H9 (cell line): ENCODE results near the gene LRG1. TPM values are rescaled to one million over a fixed set of nuclear protein-coding genes. Genes with fewer than 3 reads are reported as not detected.

Experiments used
- DNase-seq: peaks from one replicate; pipeline ENCODE4 v3.0.0-alpha.2; 2017
- H2AFZ ChIP-seq: one replicate; pipeline ENCODE4 v1.6.1; 2013; ENCODE audit warnings: mild to moderate bottlenecking, low read length, control low read depth, moderate library complexity
- H2AK5ac ChIP-seq: 2 replicates; pipeline ENCODE4 v1.6.1; 2013; ENCODE audit warnings: low read length, control low read depth, mixed read lengths; ENCODE audit not compliant: insufficient read length
- H2BK120ac ChIP-seq: one replicate; pipeline ENCODE4 v1.6.1; 2013; ENCODE audit warnings: low read depth, mild to moderate bottlenecking, low read length, control low read depth, inconsistent platforms; ENCODE audit not compliant: poor library complexity, severe bottlenecking
- H2BK12ac ChIP-seq: 2 replicates; pipeline ENCODE4 v1.6.1; 2013; ENCODE audit warnings: low read length, control low read depth, mixed read lengths, low read depth; ENCODE audit not compliant: insufficient read length
- H2BK15ac ChIP-seq: 2 replicates; pipeline ENCODE4 v1.6.1; 2013; ENCODE audit warnings: low read depth, low read length, control low read depth
- H2BK20ac ChIP-seq: one replicate; pipeline ENCODE4 v1.6.1; 2013; ENCODE audit warnings: low read depth, mild to moderate bottlenecking, low read length, control low read depth, inconsistent platforms; ENCODE audit not compliant: poor library complexity, severe bottlenecking
- H2BK5ac ChIP-seq: 2 replicates; pipeline ENCODE4 v1.6.1; 2013; ENCODE audit warnings: low read length, control low read depth, mixed read lengths; ENCODE audit not compliant: insufficient read length
- H3K14ac ChIP-seq: 2 replicates; pipeline ENCODE4 v1.6.1; 2013; ENCODE audit warnings: low read length, control low read depth; ENCODE audit not compliant: insufficient read depth
- H3K18ac ChIP-seq: 2 replicates; pipeline ENCODE4 v1.6.1; 2013; ENCODE audit warnings: low read depth, mild to moderate bottlenecking, mixed read lengths, low read length, control low read depth; ENCODE audit not compliant: insufficient read length
- H3K23ac ChIP-seq: 2 replicates; pipeline ENCODE4 v1.6.1; 2013; ENCODE audit warnings: low read length, control low read depth, mixed read lengths, low read depth; ENCODE audit not compliant: insufficient read length
- H3K23me2 ChIP-seq: 2 replicates; pipeline ENCODE4 v1.6.1; 2013; ENCODE audit warnings: low read depth, mild to moderate bottlenecking, mixed read lengths, low read length, control low read depth; ENCODE audit not compliant: insufficient read length, poor library complexity, severe bottlenecking
- H3K27ac ChIP-seq: 2 replicates; pipeline ENCODE4 v1.5.1; 2013; ENCODE audit warnings: low read length, control low read depth, mixed read lengths, low read depth; ENCODE audit not compliant: insufficient read length
- H3K27me3 ChIP-seq: 2 replicates; pipeline ENCODE4 v1.6.1; 2013; ENCODE audit warnings: low read length, control low read depth, inconsistent platforms; ENCODE audit not compliant: insufficient read depth
- H3K4ac ChIP-seq: 2 replicates; pipeline ENCODE4 v1.6.1; 2013; ENCODE audit warnings: low read depth, mild to moderate bottlenecking, control low read depth, inconsistent platforms, low read length, moderate library complexity
- H3K4me1 ChIP-seq: 2 replicates; pipeline ENCODE4 v1.6.1; 2013; ENCODE audit warnings: low read length, control low read depth, inconsistent platforms; ENCODE audit not compliant: insufficient read depth
- H3K4me2 ChIP-seq: 2 replicates; pipeline ENCODE4 v1.6.1; 2013; ENCODE audit warnings: low read length, control low read depth, mixed read lengths; ENCODE audit not compliant: insufficient read length, insufficient read depth
- H3K56ac ChIP-seq: 2 replicates; pipeline ENCODE4 v1.6.1; 2013; ENCODE audit warnings: low read depth, mild to moderate bottlenecking, mixed read lengths, low read length, control low read depth; ENCODE audit not compliant: insufficient read length
- H3K79me1 ChIP-seq: 2 replicates; pipeline ENCODE4 v1.6.1; 2013; ENCODE audit warnings: low read depth, mild to moderate bottlenecking, moderate library complexity, low read length, control low read depth, inconsistent platforms; ENCODE audit not compliant: insufficient read depth, poor library complexity, severe bottlenecking
- H3K79me2 ChIP-seq: 2 replicates; pipeline ENCODE4 v1.6.1; 2013; ENCODE audit warnings: low read length, control low read depth, inconsistent platforms; ENCODE audit not compliant: insufficient read depth
- H3K9ac ChIP-seq: 2 replicates; pipeline ENCODE4 v1.6.1; 2013; ENCODE audit warnings: low read length, control low read depth, mixed read lengths; ENCODE audit not compliant: insufficient read length; ENCODE audit errors: extremely low read depth
- H3K9me3 ChIP-seq: one replicate; pipeline ENCODE4 v1.6.1; 2013; ENCODE audit warnings: low read depth, low read length, inconsistent platforms; ENCODE audit not compliant: control insufficient read depth
- H3T11ph ChIP-seq: one replicate; pipeline ENCODE4 v1.6.1; 2013; ENCODE audit warnings: mild to moderate bottlenecking, low read length, control low read depth, inconsistent platforms
- H4K20me1 ChIP-seq: one replicate; pipeline ENCODE4 v1.6.1; 2013; ENCODE audit not compliant: control insufficient read depth, insufficient read length, insufficient read depth
- H4K5ac ChIP-seq: 2 replicates; pipeline ENCODE4 v1.6.1; 2013; ENCODE audit warnings: low read depth, mild to moderate bottlenecking, mixed read lengths, low read length, control low read depth; ENCODE audit not compliant: insufficient read length
- H4K8ac ChIP-seq: replicated peaks from 2 replicates; pipeline ENCODE4 v1.6.1; 2013; ENCODE audit warnings: low read length, control low read depth, mixed read lengths, low read depth; ENCODE audit not compliant: insufficient read length
- H4K91ac ChIP-seq: 2 replicates; pipeline ENCODE4 v1.6.1; 2013; ENCODE audit warnings: low read depth, mild to moderate bottlenecking, moderate library complexity, mixed read lengths, low read length, control low read depth; ENCODE audit not compliant: insufficient read length
- H3K27ac Mint-ChIP-seq, 3 experiments: 2 replicates in 2 of 3; 3 replicates in 1 of 3; pipeline ENCODE4 v1.8.0; 2020 to 2021; ENCODE audit warnings: mixed read lengths in 3 of 3, mild to moderate bottlenecking in 1 of 3, moderate library complexity in 1 of 3
- H3K27me3 Mint-ChIP-seq: 2 replicates; pipeline ENCODE4 v1.8.0; 2021; ENCODE audit warnings: low read depth, mild to moderate bottlenecking, moderate library complexity, mixed read lengths
- H3K36me3 Mint-ChIP-seq, 3 experiments: 2 replicates in 2 of 3; 3 replicates in 1 of 3; pipeline ENCODE4 v1.8.0; 2020 to 2021; ENCODE audit warnings: low read depth in 3 of 3, mixed read lengths in 3 of 3; ENCODE audit not compliant: insufficient read depth in 1 of 3
- H3K4me1 Mint-ChIP-seq, 2 experiments: 2 replicates each; pipeline ENCODE4 v1.8.0; 2020; ENCODE audit warnings: mixed read lengths in 2 of 2
- H3K4me3 Mint-ChIP-seq, 2 experiments: 2 replicates in 1 of 2; 3 replicates in 1 of 2; pipeline ENCODE4 v1.8.0; 2020 to 2021; ENCODE audit warnings: mild to moderate bottlenecking in 2 of 2, mixed read lengths in 2 of 2, moderate library complexity in 1 of 2
- H3K9me3 Mint-ChIP-seq, 2 experiments: 2 replicates in 1 of 2; 3 replicates in 1 of 2; pipeline ENCODE4 v1.8.0; 2020; ENCODE audit warnings: mild to moderate bottlenecking in 2 of 2, mixed read lengths in 2 of 2, moderate library complexity in 1 of 2
- WGBS: extraction: QIAGEN DNeasy Blood & Tissue Kit; methylation state at CpG from one replicate; pipeline ENCODE4 v1.1.7; 2013; ENCODE audit warnings: missing lambda C conversion rate, low lambda C conversion rate, mixed read lengths; ENCODE audit not compliant: insufficient read length; ENCODE audit errors: extremely low coverage; 5-methylcytosine and 5-hydroxymethylcytosine counted together
- total RNA-seq: library from RNA; stranded (reverse); gene quantifications from 2 replicates; pipeline ENCODE4 v1.2.1, GENCODE V29; 2021
- TF ChIP-seq, protein P1 (sequence below): fragments of 200-600 bp; sonication (generic); conservative IDR thresholded peaks from 3 replicates; pipeline ENCODE4 v1.8.0; 2021; ENCODE audit warnings: antibody characterized with exemption, mild to moderate bottlenecking

The LRG1 gene
- total RNA-seq, 1 experiment from 2014 or later = 0.24 TPM

DNA sequence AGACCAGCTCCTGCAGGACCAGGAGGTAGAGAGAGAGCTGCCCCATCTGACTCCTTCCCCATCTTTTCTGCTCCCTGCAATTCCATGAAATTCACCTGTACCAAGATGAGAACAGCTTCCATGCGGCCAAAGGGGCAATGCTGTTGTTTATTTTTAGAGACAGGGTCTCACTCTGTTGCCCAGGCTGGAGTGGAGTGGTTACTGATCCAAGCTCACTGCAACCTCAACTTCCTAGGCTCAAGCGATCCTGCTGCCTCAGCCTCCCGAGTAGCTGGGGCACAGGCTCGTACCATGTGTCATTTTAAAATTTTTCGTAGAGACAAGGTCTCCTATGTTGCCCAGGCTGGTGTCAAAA lies 18.0 kb downstream of the LRG1 start:
- Histone ChIP-seq H2BK15ac (no peak overlapping the region), H2AFZ (no peak overlapping the region), H3K4me2 (no peak overlapping the region), H3K14ac (no peak overlapping the region), H3K23ac (no peak overlapping the region), H2BK20ac (no peak overlapping the region), H2BK12ac (no peak overlapping the region), H2AK5ac (no peak overlapping the region), H3K9me3 (no peaks in the 10 kb centered on the region), H3K4ac (no peak overlapping the region), H3K18ac (no peak overlapping the region), H4K20me1 (no peaks in the 10 kb centered on the region), H3K56ac (no peak overlapping the region), H3K79me1 (no peaks in the 10 kb centered on the region), H3K27ac (no peak overlapping the region), H2BK5ac (no peak overlapping the region), H3K79me2 (no peaks in the 10 kb centered on the region), H4K91ac (no peak overlapping the region), H4K5ac (no peak overlapping the region), H3K27me3 (no peaks in the 10 kb centered on the region), H3K9ac (no peak overlapping the region), H4K8ac (no peak overlapping the region), H3K4me1 (no peaks in the 10 kb centered on the region), H3K23me2 (no peaks in the 10 kb centered on the region), H3T11ph (no peak overlapping the region), H2BK120ac (no peak overlapping the region)
- no peak for DNase-seq
- WGBS = no CpG with 5 or more reads among the region's 5 CpGs
- Mint-ChIP-seq H3K4me1 (peaks cover 3 to 7% of the 10 kb centered on the region in 2 experiments; a peak in 3 of 4 replicates), H3K27ac (peak overlapping the region in 1 of 3 experiments; percentile 20; a peak in 1 of 7 replicates), H3K36me3 (no peaks in the 10 kb centered on the region), H3K27me3 (peaks cover 35% of the 10 kb centered on the region), H3K4me3 (no peak overlapping the region), H3K9me3 (peaks cover 0 to 2% of the 10 kb centered on the region in 2 experiments; a peak in 1 of 5 replicates)
- TF ChIP-seq, protein P1, sequence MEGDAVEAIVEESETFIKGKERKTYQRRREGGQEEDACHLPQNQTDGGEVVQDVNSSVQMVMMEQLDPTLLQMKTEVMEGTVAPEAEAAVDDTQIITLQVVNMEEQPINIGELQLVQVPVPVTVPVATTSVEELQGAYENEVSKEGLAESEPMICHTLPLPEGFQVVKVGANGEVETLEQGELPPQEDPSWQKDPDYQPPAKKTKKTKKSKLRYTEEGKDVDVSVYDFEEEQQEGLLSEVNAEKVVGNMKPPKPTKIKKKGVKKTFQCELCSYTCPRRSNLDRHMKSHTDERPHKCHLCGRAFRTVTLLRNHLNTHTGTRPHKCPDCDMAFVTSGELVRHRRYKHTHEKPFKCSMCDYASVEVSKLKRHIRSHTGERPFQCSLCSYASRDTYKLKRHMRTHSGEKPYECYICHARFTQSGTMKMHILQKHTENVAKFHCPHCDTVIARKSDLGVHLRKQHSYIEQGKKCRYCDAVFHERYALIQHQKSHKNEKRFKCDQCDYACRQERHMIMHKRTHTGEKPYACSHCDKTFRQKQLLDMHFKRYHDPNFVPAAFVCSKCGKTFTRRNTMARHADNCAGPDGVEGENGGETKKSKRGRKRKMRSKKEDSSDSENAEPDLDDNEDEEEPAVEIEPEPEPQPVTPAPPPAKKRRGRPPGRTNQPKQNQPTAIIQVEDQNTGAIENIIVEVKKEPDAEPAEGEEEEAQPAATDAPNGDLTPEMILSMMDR = no peak
